Measurements from ENCODE around the gene KRTAP10-6.
"Not testable (repeated sequence)": the region's sequence is repeated elsewhere in the genome, so short reads cannot be mapped to it uniquely, and the experiment has no call there.

The KRTAP10-6 gene

GRCh38 chr21:44575307-44576024 lies 16.8 kb downstream of the KRTAP10-6 start:
- no peak overlapping the region for H3K4me2 ChIP-seq (ENCODE audit: low read depth, low read length, poor library complexity, severe bottlenecking)
- TF ChIP-seq CTCF (conservative IDR thresholded peaks at IDR 0.05; ENCODE audit: low read length) (no peak), EZH2phosphoT487 (IDR thresholded peaks at IDR 0.05; ENCODE audit: borderline replicate concordance) (no peak)
- no peaks in the 10 kb centered on the region for H3K79me2 ChIP-seq (ENCODE audit: insufficient read depth, low read length)
- no peaks in the 10 kb centered on the region; the same call in 1 of the 2 replicates for H3K9me3 ChIP-seq (ENCODE audit: insufficient read depth, low read depth, low read length)
- no peaks in the 10 kb centered on the region for H3F3A ChIP-seq (ENCODE audit: low read depth)
- H3K36me3 ChIP-seq (ENCODE audit: insufficient read depth, low read length) = no peaks in the 10 kb centered on the region
- H3K9ac ChIP-seq (ENCODE audit: low read depth, low read length, poor library complexity, severe bottlenecking) = no peak overlapping the region
- no peak overlapping the region for H2AFZ ChIP-seq (ENCODE audit: low read length)
- no peaks in the 10 kb centered on the region for H3K9me2 ChIP-seq (replicated peaks; ENCODE audit: low read depth, low read length)
- H4K20me1 ChIP-seq (ENCODE audit: insufficient read depth, low read length, poor library complexity, severe bottlenecking) = no peaks in the 10 kb centered on the region
- H3K4me3 ChIP-seq (ENCODE audit: low read length, poor library complexity, severe bottlenecking) = no peak overlapping the region
- H3K27me3 ChIP-seq (ENCODE audit: insufficient read depth, low read length, poor library complexity, severe bottlenecking) = no peaks in the 10 kb centered on the region
- H3K4me1 ChIP-seq (ENCODE audit: insufficient read depth, low read length, poor library complexity, severe bottlenecking) = no peaks in the 10 kb centered on the region

- no peaks in the 10 kb centered on the region for H3K27me3 ChIP-seq (ENCODE audit: insufficient read depth, low read length, poor library complexity, severe bottlenecking)
- no peaks in the 10 kb centered on the region for H3K9me2 ChIP-seq (replicated peaks; ENCODE audit: low read depth, low read length)
- no peaks in the 10 kb centered on the region; the same call in 1 of the 2 replicates for H3K9me3 ChIP-seq (ENCODE audit: insufficient read depth, low read depth, low read length)
- no peak overlapping the region for H3K9ac ChIP-seq (ENCODE audit: low read depth, low read length, poor library complexity, severe bottlenecking)
- no peak overlapping the region for H2AFZ ChIP-seq (ENCODE audit: low read length)
- no peaks in the 10 kb centered on the region for H4K20me1 ChIP-seq (ENCODE audit: insufficient read depth, low read length, poor library complexity, severe bottlenecking)
- no peak overlapping the region for H3K4me3 ChIP-seq (ENCODE audit: low read length, poor library complexity, severe bottlenecking)
- H3K4me1 ChIP-seq (ENCODE audit: insufficient read depth, low read length, poor library complexity, severe bottlenecking) = no peaks in the 10 kb centered on the region
- H3K79me2 ChIP-seq (ENCODE audit: insufficient read depth, low read length) = no peaks in the 10 kb centered on the region
- TF ChIP-seq CTCF (conservative IDR thresholded peaks at IDR 0.05; ENCODE audit: low read length) (no peak), EZH2phosphoT487 (IDR thresholded peaks at IDR 0.05; ENCODE audit: borderline replicate concordance) (no peak)
- no peaks in the 10 kb centered on the region for H3K36me3 ChIP-seq (ENCODE audit: insufficient read depth, low read length)
- H3K4me2 ChIP-seq (ENCODE audit: low read depth, low read length, poor library complexity, severe bottlenecking) = no peak overlapping the region
- H3F3A ChIP-seq (ENCODE audit: low read depth) = no peaks in the 10 kb centered on the region
Measured at GRCh38 chr21:44574457-44575306, 17.6 kb downstream of the KRTAP10-6 start.

GRCh38 chr21:44573630-44574456 lies 18.5 kb downstream of the KRTAP10-6 start, which contains the start of gene KRTAP10-4:
Gene KRTAP10-4 (plus strand): TSS chr21:44573729. CDS start chr21:44573759, 30 bp downstream.
- not testable (repeated sequence) for H3K4me3 ChIP-seq (ENCODE audit: low read length, poor library complexity, severe bottlenecking); H3K27me3 ChIP-seq (ENCODE audit: insufficient read depth, low read length, poor library complexity, severe bottlenecking); H3K4me2 ChIP-seq (ENCODE audit: low read depth, low read length, poor library complexity, severe bottlenecking); H3F3A ChIP-seq (ENCODE audit: low read depth); H4K20me1 ChIP-seq (ENCODE audit: insufficient read depth, low read length, poor library complexity, severe bottlenecking); H3K4me1 ChIP-seq (ENCODE audit: insufficient read depth, low read length, poor library complexity, severe bottlenecking); H3K9me2 ChIP-seq (replicated peaks; ENCODE audit: low read depth, low read length); H3K9ac ChIP-seq (ENCODE audit: low read depth, low read length, poor library complexity, severe bottlenecking); H2AFZ ChIP-seq (ENCODE audit: low read length); H3K9me3 ChIP-seq (ENCODE audit: insufficient read depth, low read depth, low read length); H3K79me2 ChIP-seq (ENCODE audit: insufficient read depth, low read length); H3K36me3 ChIP-seq (ENCODE audit: insufficient read depth, low read length)

Measured in Loucy (cell line).